ENCODE data around the gene TMEM39B.

- TF ChIP-seq CTCF (IDR thresholded peaks at IDR 0.05): no peak
- no peak for TF ChIP-seq POLR2A (IDR thresholded peaks at IDR 0.05)
Observed at GRCh38 chr1:32052887-32053286, 19.9 kb upstream of the TMEM39B start.

Measured in uterus (tissue), 2 donors.